ENCODE measurements around the gene BHLHA15.

DNA sequence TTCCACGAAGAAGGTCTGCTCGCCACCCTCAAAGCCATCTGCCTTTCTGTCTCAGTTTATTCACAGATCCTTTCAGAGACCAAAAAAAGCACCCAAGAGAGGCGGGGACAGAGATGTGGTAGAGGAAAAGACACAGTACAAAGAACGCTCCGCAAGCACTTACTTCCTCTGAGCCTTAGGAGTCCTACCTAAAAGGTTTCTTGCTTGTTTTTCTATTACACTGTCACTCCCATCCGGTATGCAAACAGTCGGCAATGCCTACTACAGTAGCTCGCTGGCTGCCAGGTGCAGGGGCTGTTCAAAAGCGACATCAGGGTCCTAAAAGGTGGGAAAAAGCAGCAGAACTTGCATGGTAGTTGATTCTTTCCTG lies 40.0 kb downstream of the BHLHA15 start:
- TF ChIP-seq FOXM1 (IDR thresholded peaks at IDR 0.05; ENCODE audit: borderline replicate concordance) (no peak), SP1 (IDR thresholded peaks at IDR 0.05) (no peak)
